HG03439 (cell line): Measurements from ENCODE around the gene CHRNA10.

Experiments used
- ATAC-seq: cut with Tn5 transposase; IDR thresholded peaks from one replicate; pipeline ENCODE4 v1.9.1; 2021; ENCODE audit warnings: mild to moderate bottlenecking, moderate library complexity; ENCODE audit not compliant: unreplicated experiment

The CHRNA10 gene

GRCh38 chr11:3637201-3637600, 34.0 kb downstream of the CHRNA10 start:
- no peak for ATAC-seq

- no peak for ATAC-seq
Observed at GRCh38 chr11:3635641-3636375, 35.4 kb downstream of the CHRNA10 start.

- ATAC-seq = no peak
Observed at GRCh38 chr11:3632070-3632660, 39.0 kb downstream of the CHRNA10 start.

GRCh38 chr11:3631331-3631730, 39.9 kb downstream of the CHRNA10 start:
- ATAC-seq = no peak

- ATAC-seq = no peak
Observed at GRCh38 chr11:3627291-3627690, 43.9 kb downstream of the CHRNA10 start.

GRCh38 chr11:3626250-3626960, 44.8 kb downstream of the CHRNA10 start:
- ATAC-seq = no peak

GRCh38 chr11:3623767-3624458, 47.3 kb downstream of the CHRNA10 start:
- ATAC-seq = no peak

- ATAC-seq = no peak
Observed at GRCh38 chr11:3623121-3623520, 48.1 kb downstream of the CHRNA10 start.

GRCh38 chr11:3622521-3622920, 48.7 kb downstream of the CHRNA10 start:
- no peak for ATAC-seq

- ATAC-seq = no peak
Observed at GRCh38 chr11:3617990-3618389, 53.2 kb downstream of the CHRNA10 start.

- ATAC-seq = no peak
Observed at GRCh38 chr11:3616721-3617460, 54.3 kb downstream of the CHRNA10 start.

GRCh38 chr11:3615998-3616397, 55.2 kb downstream of the CHRNA10 start:
- no peak for ATAC-seq
